ENCODE data around the gene AGXT2. TPM values are rescaled to one million over a fixed set of nuclear protein-coding genes. Genes with fewer than 3 reads are reported as not detected.

The AGXT2 gene
- total and polyA plus RNA-seq, 10 of the 15 experiments (the other 5 are each of a cell fraction or from before 2014, with no cell fraction given): not detected

DNA sequence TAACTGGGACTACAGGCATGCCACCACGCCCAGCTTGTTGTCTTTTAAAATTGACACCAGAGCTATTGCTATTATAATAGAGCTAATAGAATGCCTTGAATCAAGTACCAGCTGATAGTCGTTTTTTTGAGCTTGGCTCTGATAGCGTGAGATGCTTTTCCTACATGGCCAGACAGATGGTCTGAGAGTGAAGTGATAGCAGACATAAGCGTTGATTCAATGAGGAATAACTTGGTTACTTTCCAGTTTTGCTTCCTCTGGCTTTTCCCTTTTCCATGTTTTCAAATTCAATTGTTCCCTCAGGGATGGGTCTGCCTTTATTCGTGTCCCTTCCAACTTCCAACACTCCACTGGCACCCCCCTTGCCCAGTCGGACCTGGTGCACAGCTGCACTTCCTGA is 15.4 kb downstream of the AGXT2 start:
- Histone ChIP-seq H2AFZ (ENCODE audit: control insufficient read depth, low read depth, low read length) (no peak overlapping the region), H3K36me3 (ENCODE audit: control insufficient read depth in 2 of 2, insufficient read depth in 2 of 2, low read length in 1 of 2) (no peaks in the 10 kb centered on the region), H3K79me2 (ENCODE audit: control insufficient read depth, insufficient read depth, low read length) (no peaks in the 10 kb centered on the region), H3K4me2 (ENCODE audit: control insufficient read depth, insufficient read depth) (no peak overlapping the region), H3K27ac (ENCODE audit: control insufficient read depth, insufficient read depth) (no peak overlapping the region), H3K4me1 (ENCODE audit: control insufficient read depth, insufficient read depth, low read length) (no peaks in the 10 kb centered on the region), H3K4me3 (no peak overlapping the region), H3K9me3 (replicated peaks; ENCODE audit: control insufficient read depth, insufficient read depth, low read length) (no peaks in the 10 kb centered on the region), H3K27me3 (replicated peaks in 1 of 2; ENCODE audit: control insufficient read depth in 2 of 2, insufficient read depth in 2 of 2, low read length in 1 of 2) (peaks cover 0 to 2% of the 10 kb centered on the region in 2 experiments; a peak in 1 of 4 replicates), H4K20me1 (ENCODE audit: control insufficient read depth, insufficient read depth) (no peaks in the 10 kb centered on the region), H3K9ac (ENCODE audit: control insufficient read depth, insufficient read depth, low read length) (no peak overlapping the region)
- FAIRE-seq (no peak), ATAC-seq (no peak), DNase-seq (ENCODE audit: low read depth, low spot score) (no peak)
- POLR2A ChIA-PET: no interaction called here
- intact Hi-C loops (cut with micrococcal nuclease; ENCODE audit: unreplicated experiment) (no loop called here), in situ Hi-C loops (cut with MboI) (no loop called here)
- WGBS (ENCODE audit: insufficient coverage, insufficient replicate concordance, low lambda C conversion rate, missing lambda C conversion rate): 15% methylated on average over 6 of the region's 6 CpGs
- RAD21 ChIA-PET (ENCODE audit: unreplicated experiment): no interaction called here
- CTCF ChIA-PET: interaction anchor here (1.6 kb wide), 1 partner anchor 566 kb away, joined by 6 read pairs; no protein-coding TSS in a partner anchor
- SMC1A ChIA-PET (ENCODE audit: uncharacterized antibody, unreplicated experiment): interaction anchor here (0.6 to 1.2 kb wide), 4 partner anchors 9 to 633 kb away, joined by 3 read pairs; no protein-coding TSS in a partner anchor
- no TSS peak for BruUV-seq (replicated peaks)
- TF ChIP-seq HDAC6 (IDR thresholded peaks at IDR 0.05; ENCODE audit: unreplicated experiment) (no peak), FOXM1 (IDR thresholded peaks at IDR 0.05; ENCODE audit: low read depth, low read length) (no peak), BACH1 (IDR thresholded peaks at IDR 0.05; ENCODE audit: borderline replicate concordance) (no peak), NR2C1 (IDR thresholded peaks at IDR 0.05) (no peak), ATF7 (IDR thresholded peaks at IDR 0.05; ENCODE audit: low read depth) (no peak), CREB1 (IDR thresholded peaks at IDR 0.05; ENCODE audit: low read depth) (no peak), ZNF274 (IDR thresholded peaks at IDR 0.05; ENCODE audit: insufficient read depth, insufficient read length) (no peak), EZH2 (IDR thresholded peaks at IDR 0.05; ENCODE audit: borderline replicate concordance, control insufficient read depth, low read depth, low read length) (no peak), GABPA (IDR thresholded peaks at IDR 0.05; ENCODE audit: low read depth) (no peak)
- TF ChIP-seq, protein P1, sequence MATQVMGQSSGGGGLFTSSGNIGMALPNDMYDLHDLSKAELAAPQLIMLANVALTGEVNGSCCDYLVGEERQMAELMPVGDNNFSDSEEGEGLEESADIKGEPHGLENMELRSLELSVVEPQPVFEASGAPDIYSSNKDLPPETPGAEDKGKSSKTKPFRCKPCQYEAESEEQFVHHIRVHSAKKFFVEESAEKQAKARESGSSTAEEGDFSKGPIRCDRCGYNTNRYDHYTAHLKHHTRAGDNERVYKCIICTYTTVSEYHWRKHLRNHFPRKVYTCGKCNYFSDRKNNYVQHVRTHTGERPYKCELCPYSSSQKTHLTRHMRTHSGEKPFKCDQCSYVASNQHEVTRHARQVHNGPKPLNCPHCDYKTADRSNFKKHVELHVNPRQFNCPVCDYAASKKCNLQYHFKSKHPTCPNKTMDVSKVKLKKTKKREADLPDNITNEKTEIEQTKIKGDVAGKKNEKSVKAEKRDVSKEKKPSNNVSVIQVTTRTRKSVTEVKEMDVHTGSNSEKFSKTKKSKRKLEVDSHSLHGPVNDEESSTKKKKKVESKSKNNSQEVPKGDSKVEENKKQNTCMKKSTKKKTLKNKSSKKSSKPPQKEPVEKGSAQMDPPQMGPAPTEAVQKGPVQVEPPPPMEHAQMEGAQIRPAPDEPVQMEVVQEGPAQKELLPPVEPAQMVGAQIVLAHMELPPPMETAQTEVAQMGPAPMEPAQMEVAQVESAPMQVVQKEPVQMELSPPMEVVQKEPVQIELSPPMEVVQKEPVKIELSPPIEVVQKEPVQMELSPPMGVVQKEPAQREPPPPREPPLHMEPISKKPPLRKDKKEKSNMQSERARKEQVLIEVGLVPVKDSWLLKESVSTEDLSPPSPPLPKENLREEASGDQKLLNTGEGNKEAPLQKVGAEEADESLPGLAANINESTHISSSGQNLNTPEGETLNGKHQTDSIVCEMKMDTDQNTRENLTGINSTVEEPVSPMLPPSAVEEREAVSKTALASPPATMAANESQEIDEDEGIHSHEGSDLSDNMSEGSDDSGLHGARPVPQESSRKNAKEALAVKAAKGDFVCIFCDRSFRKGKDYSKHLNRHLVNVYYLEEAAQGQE (IDR thresholded peaks at IDR 0.05; ENCODE audit: low read depth, low read length): no peak
- TF ChIP-seq, protein P2, sequence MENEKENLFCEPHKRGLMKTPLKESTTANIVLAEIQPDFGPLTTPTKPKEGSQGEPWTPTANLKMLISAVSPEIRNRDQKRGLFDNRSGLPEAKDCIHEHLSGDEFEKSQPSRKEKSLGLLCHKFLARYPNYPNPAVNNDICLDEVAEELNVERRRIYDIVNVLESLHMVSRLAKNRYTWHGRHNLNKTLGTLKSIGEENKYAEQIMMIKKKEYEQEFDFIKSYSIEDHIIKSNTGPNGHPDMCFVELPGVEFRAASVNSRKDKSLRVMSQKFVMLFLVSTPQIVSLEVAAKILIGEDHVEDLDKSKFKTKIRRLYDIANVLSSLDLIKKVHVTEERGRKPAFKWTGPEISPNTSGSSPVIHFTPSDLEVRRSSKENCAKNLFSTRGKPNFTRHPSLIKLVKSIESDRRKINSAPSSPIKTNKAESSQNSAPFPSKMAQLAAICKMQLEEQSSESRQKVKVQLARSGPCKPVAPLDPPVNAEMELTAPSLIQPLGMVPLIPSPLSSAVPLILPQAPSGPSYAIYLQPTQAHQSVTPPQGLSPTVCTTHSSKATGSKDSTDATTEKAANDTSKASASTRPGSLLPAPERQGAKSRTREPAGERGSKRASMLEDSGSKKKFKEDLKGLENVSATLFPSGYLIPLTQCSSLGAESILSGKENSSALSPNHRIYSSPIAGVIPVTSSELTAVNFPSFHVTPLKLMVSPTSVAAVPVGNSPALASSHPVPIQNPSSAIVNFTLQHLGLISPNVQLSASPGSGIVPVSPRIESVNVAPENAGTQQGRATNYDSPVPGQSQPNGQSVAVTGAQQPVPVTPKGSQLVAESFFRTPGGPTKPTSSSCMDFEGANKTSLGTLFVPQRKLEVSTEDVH (IDR thresholded peaks at IDR 0.05; ENCODE audit: low read depth, partially characterized antibody): no peak
- TF ChIP-seq, protein P3, sequence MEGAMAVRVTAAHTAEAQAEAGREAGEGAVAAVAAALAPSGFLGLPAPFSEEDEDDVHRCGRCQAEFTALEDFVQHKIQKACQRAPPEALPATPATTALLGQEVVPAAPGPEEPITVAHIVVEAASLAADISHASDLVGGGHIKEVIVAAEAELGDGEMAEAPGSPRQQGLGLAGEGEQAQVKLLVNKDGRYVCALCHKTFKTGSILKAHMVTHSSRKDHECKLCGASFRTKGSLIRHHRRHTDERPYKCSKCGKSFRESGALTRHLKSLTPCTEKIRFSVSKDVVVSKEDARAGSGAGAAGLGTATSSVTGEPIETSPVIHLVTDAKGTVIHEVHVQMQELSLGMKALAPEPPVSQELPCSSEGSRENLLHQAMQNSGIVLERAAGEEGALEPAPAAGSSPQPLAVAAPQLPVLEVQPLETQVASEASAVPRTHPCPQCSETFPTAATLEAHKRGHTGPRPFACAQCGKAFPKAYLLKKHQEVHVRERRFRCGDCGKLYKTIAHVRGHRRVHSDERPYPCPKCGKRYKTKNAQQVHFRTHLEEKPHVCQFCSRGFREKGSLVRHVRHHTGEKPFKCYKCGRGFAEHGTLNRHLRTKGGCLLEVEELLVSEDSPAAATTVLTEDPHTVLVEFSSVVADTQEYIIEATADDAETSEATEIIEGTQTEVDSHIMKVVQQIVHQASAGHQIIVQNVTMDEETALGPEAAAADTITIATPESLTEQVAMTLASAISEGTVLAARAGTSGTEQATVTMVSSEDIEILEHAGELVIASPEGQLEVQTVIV (IDR thresholded peaks at IDR 0.05; ENCODE audit: borderline replicate concordance, partially characterized antibody): no peak
- TF ChIP-seq, protein P4, sequence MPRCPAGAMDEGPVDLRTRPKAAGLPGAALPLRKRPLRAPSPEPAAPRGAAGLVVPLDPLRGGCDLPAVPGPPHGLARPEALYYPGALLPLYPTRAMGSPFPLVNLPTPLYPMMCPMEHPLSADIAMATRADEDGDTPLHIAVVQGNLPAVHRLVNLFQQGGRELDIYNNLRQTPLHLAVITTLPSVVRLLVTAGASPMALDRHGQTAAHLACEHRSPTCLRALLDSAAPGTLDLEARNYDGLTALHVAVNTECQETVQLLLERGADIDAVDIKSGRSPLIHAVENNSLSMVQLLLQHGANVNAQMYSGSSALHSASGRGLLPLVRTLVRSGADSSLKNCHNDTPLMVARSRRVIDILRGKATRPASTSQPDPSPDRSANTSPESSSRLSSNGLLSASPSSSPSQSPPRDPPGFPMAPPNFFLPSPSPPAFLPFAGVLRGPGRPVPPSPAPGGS (IDR thresholded peaks at IDR 0.05; ENCODE audit: borderline replicate concordance, insufficient read depth, low read depth, low read length, poor library complexity, severe bottlenecking): no peak

Measured in GM12878 (cell line).